K562 (cell line): Measurements from ENCODE around the gene PPFIA3. TPM values are rescaled to one million over a fixed set of nuclear protein-coding genes. Genes with fewer than 3 reads are reported as not detected.

ENCODE experiments used
- GTF2F1 ChIP-seq: IDR thresholded peaks from 2 replicates; pipeline ENCODE4 v1.6.1; 2011; ENCODE audit warnings: low read depth, low read length, improper control_type of control experiment
- HDAC1 ChIP-seq, 2 experiments: fragments of 450-650 bp; IDR thresholded peaks; 2 replicates each; pipeline ENCODE4 v1.6.1; 2016 to 2017; ENCODE audit warnings: inconsistent platforms in 1 of 2, mild to moderate bottlenecking in 1 of 2, moderate library complexity in 1 of 2
- HNRNPLL ChIP-seq: fragments of 200-400 bp; formaldehyde crosslinking; IDR thresholded peaks from 2 replicates; pipeline ENCODE4 v1.6.1; 2017; ENCODE audit warnings: low read length, low read depth, mild to moderate bottlenecking; ENCODE audit not compliant: poor library complexity, severe bottlenecking
- ID3 ChIP-seq, 2 experiments: fragments of 250-450 bp in 1 of 2; fragments of 450-650 bp in 1 of 2; sonication (Bioruptor Pico) in 1 of 2; IDR thresholded peaks; 2 replicates each; pipeline versions ENCODE4 v1.6.1 to v1.8.0; 2016 to 2021; ENCODE audit warnings: mild to moderate bottlenecking in 2 of 2, moderate library complexity in 2 of 2, missing compliant biosample characterization in 1 of 2, missing genetic modification characterization in 1 of 2
- KDM5B ChIP-seq: fragments of 200-600 bp; sonication (generic); IDR thresholded peaks from 2 replicates; pipeline ENCODE4 v1.6.1; 2012; ENCODE audit warnings: low read depth, mild to moderate bottlenecking, moderate library complexity, low read length, control low read depth, inconsistent platforms; ENCODE audit not compliant: insufficient replicate concordance
- LEF1 ChIP-seq: fragments of 450-650 bp; IDR thresholded peaks from 2 replicates; pipeline ENCODE4 v1.6.1; 2016; ENCODE audit warnings: mild to moderate bottlenecking
- MBD2 ChIP-seq: sonication (generic); IDR thresholded peaks from 2 replicates; pipeline ENCODE4 v1.6.1; 2016; ENCODE audit warnings: low read depth, borderline replicate concordance
- NR3C1 ChIP-seq: sonication (generic); formaldehyde crosslinking; IDR thresholded peaks from 2 replicates; pipeline ENCODE4 v1.8.1; 2022; ENCODE audit warnings: missing genetic modification reagents
- POLR2B ChIP-seq: fragments of 450-650 bp; IDR thresholded peaks from 2 replicates; pipeline ENCODE4 v1.6.1; 2018; ENCODE audit warnings: low read depth; ENCODE audit not compliant: partially characterized antibody
- RBFOX2 ChIP-seq: fragments of 200-400 bp; formaldehyde crosslinking; IDR thresholded peaks from 2 replicates; pipeline ENCODE4 v1.6.1; 2017; ENCODE audit warnings: low read depth, mild to moderate bottlenecking, low read length, moderate library complexity
- SMAD1 ChIP-seq: fragments of 150-350 bp; IDR thresholded peaks from 2 replicates; pipeline ENCODE4 v1.6.1; 2014; ENCODE audit warnings: low read length, low read depth; ENCODE audit not compliant: partially characterized antibody
- ZNF24 ChIP-seq: fragments of 450-650 bp; IDR thresholded peaks from 2 replicates; pipeline ENCODE4 v1.6.1; 2016
- ZNF253 ChIP-seq: fragments of 250-450 bp; sonication (Bioruptor Pico); conservative IDR thresholded peaks from 2 replicates; pipeline ENCODE4 v1.6.1; 2021; ENCODE audit warnings: mild to moderate bottlenecking
- ZNF592 ChIP-seq: fragments of 450-650 bp; IDR thresholded peaks from 2 replicates; pipeline ENCODE4 v1.6.1; 2017; ENCODE audit warnings: antibody characterized with exemption, mild to moderate bottlenecking
- polyA plus RNA-seq, 8 experiments: library from polyadenylated mRNA; depleted of rRNA in 4 of 8; stranded (reverse) in 5 of 8; unstranded in 3 of 8; fragments of >200 nt; fragmentation: Nextera tagmentation in 2 of 8; fragmentation: Illumina TruSeq in 1 of 8; extraction: Ambion mirVana in 2 of 8; extraction: Trizol in 1 of 8; gene quantifications; 2 replicates each; pipeline versions ENCODE4 v1.2.1 to v1.2.3, GENCODE V29; 2011 to 2014; ENCODE audit warnings: inconsistent platforms in 1 of 8, missing spikeins in 1 of 8
- total RNA-seq, 7 experiments: library from RNA; depleted of rRNA in 6 of 7; stranded (reverse); fragments of >200 nt in 6 of 7; fragmentation: Illumina TruSeq in 2 of 7; extraction: Trizol in 2 of 7; gene quantifications; 2 replicates each; pipeline versions ENCODE4 v1.2.1 to v1.2.3, GENCODE V29; 2011 to 2021; ENCODE audit warnings: low replicate concordance in 1 of 7

PPFIA3 gene
- total and polyA plus RNA-seq, 9 of the 15 experiments (the other 6 are each of a cell fraction or from before 2014, with no cell fraction given), result 0.10 to 53.0 (median 17.6) TPM

- peak; percentile 94 for TF ChIP-seq RBFOX2
- peak; percentile 94 for TF ChIP-seq KDM5B
- TF ChIP-seq ZNF592, result no peak
- TF ChIP-seq POLR2B, result peak; percentile 87
- peak; percentile 27 for TF ChIP-seq ZNF24
- TF ChIP-seq GTF2F1, result 0 out of 2 replicates have a peak, but pooled peaks have one; percentile 35
- TF ChIP-seq ZNF253 (CRISPR knock-in tag), result 0 out of 2 replicates have a peak, but pooled peaks have one; percentile 56
- TF ChIP-seq HDAC1 (IDR thresholded peaks at IDR 0.05), result peak; percentile 16 to 42; a peak in 1 of 4 replicates
- TF ChIP-seq LEF1, result peak; percentile 76
- TF ChIP-seq HNRNPLL, result peak; percentile 52
- peak; percentile 77; the same call in 1 of the 2 replicates for TF ChIP-seq NR3C1 (CRISPR knock-in tag)
- TF ChIP-seq MBD2, result peak; percentile 44; the same call in 1 of the 2 replicates
- no peak for TF ChIP-seq ID3 (CRISPR knock-in tag; IDR thresholded peaks at IDR 0.05)
- no peak for TF ChIP-seq ID3 (tag; IDR thresholded peaks at IDR 0.05)
- TF ChIP-seq SMAD1, result peak; percentile 66
These were observed 38.3 kb downstream of the PPFIA3 start, which contains the start of gene TRPM4 (continued) for GRCh38 chr19:49157445-49158224.
